Neutrophil (primary cell): ENCODE measurements around the gene MAPK10.

Experiments
- H3K27ac ChIP-seq: fragments of 200-600 bp; sonication (generic); 2 replicates; pipeline ENCODE4 v1.5.1; 2016; ENCODE audit warnings: mild to moderate bottlenecking, moderate library complexity
- H3K27me3 ChIP-seq: fragments of 200-600 bp; sonication (generic); 2 replicates; pipeline ENCODE4 v1.6.0; 2016; ENCODE audit warnings: mild to moderate bottlenecking
- H3K36me3 ChIP-seq: fragments of 200-600 bp; sonication (generic); 2 replicates; pipeline ENCODE4 v1.5.1; 2017
- H3K4me1 ChIP-seq, 2 experiments: fragments of 200-600 bp in 1 of 2; sonication (generic) in 1 of 2; 1 replicate in 1 of 2; 2 replicates in 1 of 2; pipeline versions ENCODE4 v1.5.1 to v1.6.1; 2013 to 2016; ENCODE audit warnings: low read depth in 1 of 2, low read length in 1 of 2, mild to moderate bottlenecking in 1 of 2, moderate library complexity in 1 of 2; ENCODE audit not compliant: control insufficient read depth in 1 of 2, insufficient read depth in 1 of 2
- H3K4me3 ChIP-seq, 2 experiments: fragments of 200-600 bp in 1 of 2; sonication (generic) in 1 of 2; 1 replicate in 1 of 2; 2 replicates in 1 of 2; pipeline ENCODE4 v1.5.1; 2013 to 2016; ENCODE audit warnings: low read depth in 1 of 2, low read length in 1 of 2, mild to moderate bottlenecking in 1 of 2, moderate library complexity in 1 of 2
- H3K9me3 ChIP-seq: fragments of 200-600 bp; sonication (generic); 2 replicates; pipeline ENCODE4 v1.5.1; 2016
- TF ChIP-seq, protein P1 (sequence below): fragments of 200-600 bp; sonication (generic); IDR thresholded peaks from 2 replicates; pipeline ENCODE4 v1.5.1; 2016; ENCODE audit warnings: antibody characterized with exemption

The MAPK10 gene

DNA sequence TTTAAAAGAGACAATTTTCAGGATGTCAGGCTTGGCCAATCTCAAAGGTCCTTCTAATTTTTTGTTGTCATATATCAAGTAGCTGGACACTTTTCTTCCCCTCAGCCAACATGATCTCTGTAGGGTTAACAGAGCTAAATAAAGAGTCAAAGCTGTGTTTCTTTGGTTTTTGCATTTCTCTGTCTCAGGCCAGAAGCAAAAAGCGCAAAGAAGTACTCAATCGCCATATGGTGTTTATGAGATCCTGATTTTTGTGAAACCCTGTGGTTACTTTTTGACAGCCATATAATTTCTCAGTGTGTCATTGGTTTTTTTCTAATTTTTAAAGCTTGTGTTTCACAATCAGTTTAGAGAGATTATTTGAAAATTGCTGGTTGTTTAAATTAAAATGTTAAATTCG is 111.9 kb downstream of the MAPK10 start:
- Histone ChIP-seq H3K27me3 (no peaks in the 10 kb centered on the region), H3K36me3 (no peaks in the 10 kb centered on the region), H3K4me1 (no peaks in the 10 kb centered on the region), H3K9me3 (no peaks in the 10 kb centered on the region), H3K27ac (no peak overlapping the region), H3K4me3 (no peak overlapping the region)
- TF ChIP-seq, protein P1, sequence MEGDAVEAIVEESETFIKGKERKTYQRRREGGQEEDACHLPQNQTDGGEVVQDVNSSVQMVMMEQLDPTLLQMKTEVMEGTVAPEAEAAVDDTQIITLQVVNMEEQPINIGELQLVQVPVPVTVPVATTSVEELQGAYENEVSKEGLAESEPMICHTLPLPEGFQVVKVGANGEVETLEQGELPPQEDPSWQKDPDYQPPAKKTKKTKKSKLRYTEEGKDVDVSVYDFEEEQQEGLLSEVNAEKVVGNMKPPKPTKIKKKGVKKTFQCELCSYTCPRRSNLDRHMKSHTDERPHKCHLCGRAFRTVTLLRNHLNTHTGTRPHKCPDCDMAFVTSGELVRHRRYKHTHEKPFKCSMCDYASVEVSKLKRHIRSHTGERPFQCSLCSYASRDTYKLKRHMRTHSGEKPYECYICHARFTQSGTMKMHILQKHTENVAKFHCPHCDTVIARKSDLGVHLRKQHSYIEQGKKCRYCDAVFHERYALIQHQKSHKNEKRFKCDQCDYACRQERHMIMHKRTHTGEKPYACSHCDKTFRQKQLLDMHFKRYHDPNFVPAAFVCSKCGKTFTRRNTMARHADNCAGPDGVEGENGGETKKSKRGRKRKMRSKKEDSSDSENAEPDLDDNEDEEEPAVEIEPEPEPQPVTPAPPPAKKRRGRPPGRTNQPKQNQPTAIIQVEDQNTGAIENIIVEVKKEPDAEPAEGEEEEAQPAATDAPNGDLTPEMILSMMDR: no peak

DNA sequence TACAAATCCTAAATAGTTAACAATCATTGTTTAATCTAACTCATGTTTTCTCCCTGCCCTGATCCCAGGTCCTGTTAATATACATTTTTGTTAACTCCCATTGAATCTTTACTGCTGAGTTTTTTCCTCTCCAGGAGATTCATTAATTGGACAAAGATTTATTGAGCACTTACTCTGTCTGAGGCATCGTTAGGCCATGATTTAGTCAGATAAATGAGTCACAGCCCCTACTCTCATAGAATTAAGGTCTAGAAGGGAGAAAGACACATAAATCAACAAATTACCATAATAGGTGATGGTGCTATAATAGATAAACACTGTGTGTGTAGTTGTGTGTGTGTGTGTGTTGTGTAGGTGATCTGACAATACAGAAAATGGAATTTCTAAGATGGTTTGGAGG is 112.5 kb downstream of the MAPK10 start:
- Histone ChIP-seq H3K4me1 (no peaks in the 10 kb centered on the region), H3K36me3 (no peaks in the 10 kb centered on the region), H3K27ac (no peak overlapping the region), H3K9me3 (no peaks in the 10 kb centered on the region), H3K27me3 (no peaks in the 10 kb centered on the region), H3K4me3 (no peak overlapping the region)
- TF ChIP-seq, protein P1: no peak

DNA sequence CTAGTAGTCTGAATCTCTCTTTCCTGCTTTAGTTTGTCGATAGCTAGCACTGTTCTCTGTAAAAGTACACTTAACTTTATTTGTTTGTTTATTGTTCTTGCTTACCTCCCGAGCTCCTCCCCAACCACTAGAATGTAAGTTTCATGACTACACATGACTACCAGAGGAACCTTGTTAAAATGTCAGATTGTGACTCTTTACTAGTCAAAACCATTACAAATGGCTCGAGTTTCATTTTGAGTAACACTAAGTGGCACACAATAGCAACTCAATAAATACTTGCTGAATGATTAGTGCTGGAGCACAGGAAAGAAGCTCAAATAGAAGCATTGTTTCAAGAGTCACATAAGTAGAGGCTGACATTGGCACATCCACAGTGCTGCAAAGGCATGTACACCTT is 116.1 kb downstream of the MAPK10 start:
- TF ChIP-seq, protein P1: no peak
- H3K36me3 ChIP-seq: no peaks in the 10 kb centered on the region
- no peaks in the 10 kb centered on the region for H3K27me3 ChIP-seq
- no peaks in the 10 kb centered on the region for H3K4me1 ChIP-seq
- no peak overlapping the region for H3K27ac ChIP-seq
- no peak overlapping the region for H3K4me3 ChIP-seq
- no peaks in the 10 kb centered on the region for H3K9me3 ChIP-seq

DNA sequence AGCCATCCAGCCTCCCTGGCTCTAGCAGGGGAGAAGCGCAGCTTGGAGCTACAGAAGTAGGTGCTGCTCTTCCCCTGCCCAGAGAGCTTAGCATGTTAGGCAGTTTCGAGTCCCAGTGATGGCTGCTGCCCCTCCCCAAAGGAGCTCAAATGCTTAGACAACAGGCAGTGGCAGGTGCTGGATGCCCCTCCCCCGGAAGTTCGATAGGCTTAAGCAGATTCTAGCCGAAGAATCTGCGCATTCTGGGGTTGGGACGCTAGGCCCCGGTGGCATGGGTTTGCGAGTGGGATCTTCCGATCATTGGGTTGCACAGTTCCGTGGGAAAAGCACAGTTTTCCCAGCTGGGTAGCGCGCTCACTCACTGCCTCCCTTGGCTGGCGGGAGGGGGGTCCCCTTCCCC is 117.2 kb downstream of the MAPK10 start:
- H3K4me1 ChIP-seq: no peaks in the 10 kb centered on the region

DNA sequence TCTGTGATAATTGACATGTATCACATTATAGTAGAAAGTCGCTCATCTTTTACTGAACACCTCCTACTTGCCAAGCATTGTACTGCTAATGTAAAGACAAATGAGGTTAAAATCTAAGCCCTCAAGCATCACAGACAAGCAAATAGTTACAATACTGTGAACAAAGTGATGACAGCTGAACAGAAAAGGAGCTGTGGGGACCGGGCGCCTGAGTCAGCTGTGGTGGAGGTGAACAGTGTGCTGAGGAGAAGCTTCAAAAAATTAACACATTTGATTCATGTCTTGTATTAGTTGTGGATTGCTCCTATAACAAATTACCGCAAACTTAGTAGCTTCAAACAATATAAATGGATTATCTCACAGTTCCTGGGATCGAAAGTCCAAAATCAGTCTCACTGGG is 124.3 kb downstream of the MAPK10 start:
- Histone ChIP-seq H3K27me3 (no peaks in the 10 kb centered on the region), H3K9me3 (no peaks in the 10 kb centered on the region)

More for the DNA sequence above, 117.2 kb downstream of the MAPK10 start:
- H3K36me3 ChIP-seq: no peaks in the 10 kb centered on the region
- no peak overlapping the region for H3K4me3 ChIP-seq
- no peaks in the 10 kb centered on the region for H3K9me3 ChIP-seq
- H3K27ac ChIP-seq: no peak overlapping the region
- H3K27me3 ChIP-seq: no peaks in the 10 kb centered on the region
- TF ChIP-seq, protein P1: no peak

More for the DNA sequence above, 124.3 kb downstream of the MAPK10 start:
- H3K36me3 ChIP-seq: no peaks in the 10 kb centered on the region
- no peak overlapping the region for H3K4me3 ChIP-seq
- TF ChIP-seq, protein P1: no peak
- no peak overlapping the region for H3K27ac ChIP-seq
- no peaks in the 10 kb centered on the region for H3K4me1 ChIP-seq
